Adrenal gland (tissue), 5 donors: ENCODE data around the gene APRT.

ENCODE experiments used
- CTCF ChIP-seq, 6 experiments: fragments of 450-650 bp in 4 of 6; fragments of 200-600 bp in 2 of 6; sonication (generic) in 1 of 6; IDR thresholded peaks; 1 replicate in 5 of 6; 2 replicates in 1 of 6; pipeline versions ENCODE4 v1.5.1 to v1.8.0; 2016 to 2021; ENCODE audit warnings: antibody characterized with exemption in 6 of 6, mild to moderate bottlenecking in 2 of 6, moderate library complexity in 1 of 6
- POLR2A ChIP-seq, 2 donors: fragments of 450-650 bp; IDR thresholded peaks; one replicate each; pipeline ENCODE4 v1.6.1; 2017; ENCODE audit warnings: antibody characterized with exemption in 2 of 2, mild to moderate bottlenecking in 2 of 2, moderate library complexity in 1 of 2
- donor health status: DM: no; HTN: no; CAD: no.

- no peak for TF ChIP-seq CTCF (IDR thresholded peaks at IDR 0.05)
- TF ChIP-seq POLR2A (IDR thresholded peaks at IDR 0.05) = no peak
These were observed 10.7 kb upstream of the APRT start for GRCh38 chr16:88822281-88823040.
